Epidermal melanocyte (primary cell): ENCODE results near the gene ALDOA.

Experiments
- DNase-seq: peaks from one replicate; pipeline ENCODE4 v3.0.0; 2011; ENCODE audit warnings: low spot score; ENCODE audit not compliant: insufficient read length

The ALDOA gene

DNA sequence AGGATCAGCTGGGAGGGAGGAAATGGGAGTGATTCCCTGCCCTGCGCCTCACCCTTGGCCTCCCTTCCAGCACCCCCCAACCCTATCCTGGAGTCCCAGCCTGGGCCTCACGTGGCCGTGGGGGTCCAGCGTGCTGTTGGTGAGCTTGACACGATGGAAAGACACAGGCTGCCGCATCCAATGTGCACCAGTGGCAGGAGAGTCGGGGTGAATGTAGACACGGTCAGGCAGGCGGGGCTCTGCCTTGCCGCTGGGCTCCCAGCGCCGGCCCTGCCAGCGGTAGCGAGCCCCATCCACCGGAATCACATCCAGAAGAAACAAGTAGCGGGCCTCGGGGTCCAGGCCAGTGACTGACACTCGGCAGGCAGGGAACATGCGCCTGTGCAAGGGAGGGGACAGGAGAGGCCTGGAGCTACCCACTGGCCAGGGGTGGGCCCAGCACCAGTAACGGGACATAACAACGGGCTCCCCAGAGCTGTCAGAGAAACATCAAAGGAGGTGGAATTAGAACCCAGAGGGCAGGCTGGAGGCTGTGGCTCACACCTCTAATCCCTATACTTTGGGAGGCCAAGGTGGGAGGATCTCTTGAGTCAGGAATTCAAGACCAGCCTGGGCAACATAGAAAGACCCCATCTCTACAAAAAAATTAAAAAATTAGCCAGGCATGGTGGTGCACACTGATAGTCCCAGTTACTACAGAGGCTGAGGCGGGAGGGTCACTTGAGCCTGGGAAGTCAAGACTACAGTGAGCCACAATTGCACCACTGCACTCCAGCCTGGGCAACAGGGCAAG, 23.5 kb downstream of the ALDOA start:
- DNase-seq: no peak

DNA sequence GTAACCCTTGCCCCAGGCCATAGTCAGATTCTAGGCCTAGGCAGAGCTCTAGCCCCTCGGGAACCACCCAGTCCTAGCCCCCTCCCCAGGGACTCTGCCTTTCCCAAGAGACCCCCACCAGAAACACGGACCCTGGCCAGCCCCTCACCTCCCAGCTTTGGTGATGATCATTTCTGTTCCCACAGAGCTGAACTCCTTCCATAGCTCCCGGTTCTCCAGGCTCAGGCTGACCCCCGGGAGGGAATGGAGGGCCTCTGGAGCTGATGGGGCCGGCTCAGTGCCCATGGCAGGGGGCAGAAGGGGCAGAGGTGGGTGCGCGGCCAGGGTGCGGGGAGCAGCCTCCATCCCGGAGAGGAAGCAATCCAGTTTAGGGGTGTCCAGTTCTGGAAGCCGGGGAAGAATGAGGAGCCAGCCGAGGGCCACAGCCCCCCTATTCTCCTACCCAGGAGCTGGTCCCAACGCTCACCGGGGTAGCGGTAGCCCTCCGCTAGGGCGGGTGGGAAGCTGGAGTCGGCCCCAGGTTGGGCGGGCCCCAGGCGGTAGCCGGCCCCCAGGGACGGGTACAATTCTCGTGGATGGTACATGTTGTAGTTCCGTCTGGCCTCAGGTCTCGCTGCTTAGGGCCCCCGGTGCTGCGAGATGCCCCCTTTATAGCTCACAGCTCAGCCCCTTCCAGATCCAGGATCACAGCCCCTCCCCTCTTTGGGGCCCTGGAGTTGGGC, 25.2 kb downstream of the ALDOA start:
- DNase-seq: no peak

DNA sequence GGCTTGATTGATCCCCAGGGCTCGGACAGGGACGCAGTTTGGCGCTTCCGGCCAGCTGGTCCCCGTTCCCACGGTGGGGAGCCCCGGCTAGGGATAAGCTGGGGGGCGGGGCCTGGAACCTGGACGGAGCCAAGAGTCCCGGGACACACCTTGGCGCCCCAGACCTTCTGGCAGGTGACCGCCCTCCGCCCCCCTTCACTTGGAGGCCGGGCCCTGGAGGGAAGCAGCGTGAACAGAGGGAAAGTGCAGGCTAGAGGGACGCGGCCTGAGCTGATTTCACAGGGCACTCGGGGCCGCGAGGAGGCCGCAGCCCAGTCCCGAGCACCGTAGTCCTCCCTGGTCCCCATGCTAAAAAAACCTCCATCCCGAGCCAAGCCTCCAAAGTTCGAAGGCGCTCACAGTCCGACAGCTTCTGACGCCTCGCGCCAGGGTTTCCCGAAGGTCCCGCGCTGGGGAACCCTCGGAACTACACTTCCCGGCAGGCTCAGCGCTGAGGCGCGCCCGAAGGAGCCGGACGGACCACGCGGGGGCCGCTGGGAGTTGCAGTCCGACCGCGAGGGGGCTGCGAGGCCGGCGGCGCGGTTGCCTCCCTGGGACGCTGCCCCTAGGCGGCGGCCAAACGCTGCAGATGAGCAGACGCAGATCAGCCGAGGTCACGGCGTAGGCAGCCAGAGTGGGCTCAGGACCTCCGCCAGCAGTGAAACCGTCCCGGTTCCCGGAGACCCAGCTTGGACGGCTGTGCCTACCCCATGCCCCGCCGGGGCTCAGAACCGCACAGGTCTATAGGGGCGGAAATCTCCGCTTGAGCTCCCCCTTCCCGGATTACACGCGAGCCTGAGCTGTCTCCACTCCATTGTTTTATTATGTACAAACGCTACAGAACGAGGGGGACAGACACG, 26.2 kb downstream of the ALDOA start, which contains the start of gene TBX6:
Gene TBX6 (minus strand): TSS at position 451 of the 899 bp plus-strand sequence. CDS start 731 bp downstream, outside the sequence.
- DNase-seq: peak; percentile 94

DNA sequence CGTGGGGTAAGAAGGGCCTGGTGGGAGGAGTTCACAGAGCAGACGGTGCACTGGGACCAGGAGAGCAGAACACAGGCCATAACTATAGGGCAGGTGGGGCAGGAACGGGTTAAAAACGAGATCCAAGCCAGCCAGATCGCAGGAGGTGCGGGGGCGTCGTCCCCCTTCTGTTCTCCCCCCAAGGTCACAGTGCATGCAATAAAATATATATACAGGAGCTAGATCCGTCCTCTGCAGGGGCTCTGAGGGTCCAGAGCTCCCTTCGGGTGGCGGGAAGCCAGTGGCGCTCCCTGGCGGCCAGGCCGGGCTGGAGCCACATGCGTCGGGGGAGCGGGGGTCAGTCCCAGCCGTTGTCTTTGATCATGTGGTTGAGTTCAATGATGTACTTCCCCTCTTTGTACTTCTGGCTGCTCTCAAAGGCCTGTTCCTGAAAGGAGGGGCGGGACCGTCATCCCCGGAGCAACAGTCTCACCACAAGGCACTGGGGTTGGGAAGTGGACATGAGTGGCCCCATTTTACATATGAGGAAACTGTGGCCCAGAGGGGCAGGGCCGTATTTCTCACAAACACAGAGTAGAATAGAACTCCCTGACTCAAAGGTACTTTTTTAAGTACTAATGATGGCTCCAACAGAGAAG, 26.9 kb downstream of the ALDOA start:
- DNase-seq: peak; percentile 92

DNA sequence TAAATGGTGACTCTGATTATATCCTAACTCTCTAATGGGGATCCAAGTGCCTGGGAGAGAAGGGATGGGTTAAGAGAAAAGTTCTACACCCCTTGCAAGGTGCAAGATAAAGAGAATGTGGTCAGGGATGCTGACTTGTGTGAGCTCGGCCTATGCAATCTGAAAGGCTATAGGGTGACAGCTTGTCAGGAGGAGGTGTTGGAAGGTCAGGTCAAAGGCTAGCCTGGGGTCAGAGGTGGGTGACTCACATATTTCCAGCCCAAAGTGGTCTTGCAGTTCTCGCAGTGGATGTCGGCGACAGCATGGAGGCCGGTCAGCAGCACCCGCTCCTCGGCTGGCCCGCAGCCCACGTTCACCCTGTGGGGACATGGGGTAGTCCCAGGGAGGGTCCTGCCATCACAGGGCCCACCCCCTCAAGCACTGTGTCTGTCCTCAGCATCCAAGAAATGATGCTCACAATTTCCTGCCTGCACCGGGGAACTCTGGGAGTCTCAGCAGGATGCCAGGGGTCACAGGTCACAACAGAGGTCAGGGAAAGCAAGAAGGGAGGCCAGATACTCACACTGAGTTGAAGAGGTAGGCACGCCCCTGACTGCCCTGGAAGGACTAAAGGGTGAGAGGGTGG, 29.1 kb downstream of the ALDOA start:
- DNase-seq: no peak

DNA sequence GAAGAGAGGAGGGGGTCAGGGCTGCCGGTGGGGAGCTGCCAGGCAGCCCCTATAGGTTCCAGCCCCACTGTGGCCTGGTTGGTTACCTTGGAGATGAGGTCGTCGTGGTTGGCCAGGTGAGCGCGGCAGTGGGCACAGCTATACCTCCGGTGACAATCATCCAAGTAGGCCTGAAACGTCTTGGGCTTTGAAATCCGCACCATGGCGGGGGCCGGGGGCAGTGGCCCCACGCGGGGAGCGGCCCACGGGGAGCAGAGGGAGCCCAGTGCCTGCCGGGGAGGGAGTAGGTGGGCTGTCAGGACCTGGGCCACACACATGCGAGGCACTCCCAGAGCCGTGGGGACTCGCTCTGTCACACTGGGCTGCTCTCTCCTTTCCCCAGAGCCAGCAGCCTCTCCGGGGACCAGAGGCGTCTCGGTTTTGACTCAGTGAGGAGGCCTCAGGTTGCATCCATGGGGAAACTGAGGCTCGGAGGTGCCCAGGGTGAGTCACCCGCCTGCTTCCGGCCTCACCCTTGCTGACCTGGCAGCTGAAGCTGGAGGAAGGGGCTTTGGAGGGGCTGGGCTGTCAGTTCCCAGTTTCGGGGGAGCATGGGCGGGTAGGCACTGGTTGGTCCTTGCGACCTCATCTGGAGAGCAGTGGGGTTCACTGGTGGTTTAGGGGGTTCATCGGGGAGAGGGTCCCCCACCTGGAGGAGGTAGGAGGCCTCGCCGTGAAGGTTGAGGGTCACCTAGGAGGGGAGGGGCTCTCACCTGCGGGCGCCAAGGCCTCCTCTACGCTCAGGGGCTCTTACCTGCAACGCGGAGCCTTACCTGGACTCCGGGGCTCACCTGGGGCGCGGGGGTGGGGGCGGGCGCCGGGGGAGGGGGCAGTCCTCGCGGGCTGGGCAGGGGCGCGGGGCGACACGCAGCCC, 29.9 kb downstream of the ALDOA start:
- DNase-seq: no peak

DNA sequence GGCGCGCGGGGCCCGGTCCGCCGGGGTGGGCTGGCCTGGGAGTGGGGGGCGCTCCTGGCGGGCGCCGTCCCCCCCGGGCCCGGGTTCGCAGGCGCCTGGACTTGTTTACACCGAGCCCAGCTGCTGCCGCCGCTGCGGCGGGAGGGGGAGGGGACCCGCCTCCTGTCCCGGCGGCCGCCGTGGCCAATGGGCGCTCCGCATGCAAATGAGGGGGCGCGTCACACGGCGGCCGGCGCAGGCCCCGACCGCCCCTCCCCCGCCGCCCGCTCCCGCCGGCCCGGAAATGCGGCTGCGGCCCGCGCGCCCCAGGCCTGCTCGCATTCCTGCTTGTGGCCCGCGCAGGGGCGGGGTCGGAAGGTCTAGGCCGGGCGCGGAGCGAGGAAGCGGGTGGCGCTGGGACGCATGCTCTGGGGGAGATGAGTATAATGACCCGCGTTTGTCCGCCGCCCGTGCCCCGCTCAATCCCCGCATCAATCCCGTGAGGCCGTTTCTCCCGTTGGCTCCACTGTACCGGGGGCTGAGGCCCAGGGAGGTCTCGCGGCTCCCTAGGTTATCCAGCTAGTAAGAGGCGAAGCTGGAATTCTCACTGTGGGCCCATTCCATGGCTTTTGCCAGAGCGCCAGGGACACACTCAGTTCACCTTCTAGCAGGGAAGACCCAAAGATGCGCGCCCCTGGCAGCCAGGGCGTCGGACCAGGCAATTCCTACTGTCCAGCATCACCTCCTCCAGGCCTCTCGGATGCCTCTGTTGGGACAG, 30.7 kb downstream of the ALDOA start, which contains the start of gene YPEL3:
Gene YPEL3 (minus strand): TSS at position 109 of the 757 bp plus-strand sequence. CDS start 731 bp downstream, outside the sequence.
- peak; percentile 96 for DNase-seq

DNA sequence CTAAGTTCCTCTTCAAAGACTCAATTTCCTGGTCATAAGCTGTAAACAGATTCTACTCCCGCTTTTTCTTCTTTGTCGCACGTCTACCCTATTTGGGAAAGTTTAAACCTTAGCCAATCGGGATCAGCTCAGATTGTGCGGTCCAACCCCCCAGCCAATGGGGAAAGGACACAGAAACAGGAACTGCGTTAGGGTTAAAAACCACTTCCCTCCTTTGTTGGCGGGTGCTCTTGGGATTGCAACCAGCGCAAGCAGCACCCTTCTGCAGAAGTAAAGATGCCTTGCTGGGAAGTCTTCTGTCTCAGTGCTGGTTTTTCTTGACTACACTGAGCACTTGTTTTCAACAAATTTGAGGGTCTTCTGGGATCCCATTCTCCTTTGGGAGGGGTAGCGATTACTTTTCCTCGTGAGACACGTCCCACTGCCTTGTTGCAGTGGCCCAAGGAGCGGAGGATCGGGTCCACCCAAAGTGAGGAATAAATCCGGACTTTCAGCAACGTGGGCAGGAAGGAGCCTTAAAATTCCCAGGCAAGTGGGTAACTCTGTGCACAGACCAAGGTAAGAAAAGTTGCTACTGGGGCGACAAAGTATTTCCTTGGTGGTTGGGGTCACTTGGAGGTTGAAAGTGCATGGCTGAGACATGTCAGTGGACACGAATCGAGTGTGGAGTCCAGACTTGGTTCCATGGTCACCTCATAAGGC, 31.5 kb downstream of the ALDOA start:
- no peak for DNase-seq

DNA sequence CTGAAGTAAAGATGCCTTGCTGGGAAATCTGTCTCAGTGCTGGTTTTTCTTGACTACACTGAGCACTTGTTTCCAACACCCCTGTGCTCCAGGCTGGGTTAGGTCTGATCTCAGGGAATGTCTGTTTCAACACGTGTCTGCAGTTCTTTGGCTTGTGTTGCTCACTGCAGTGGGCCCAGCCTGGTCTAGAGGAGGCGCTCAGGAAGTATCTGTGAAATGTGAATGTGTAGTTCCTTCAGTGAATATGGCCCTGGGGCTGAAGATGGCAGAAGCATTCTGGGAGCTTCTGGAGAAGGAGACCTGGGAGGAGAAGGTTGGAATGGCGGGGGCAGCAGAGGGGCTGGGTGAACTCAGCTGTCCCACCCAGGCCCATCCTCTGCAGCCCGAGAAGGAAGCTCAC, 38.5 kb downstream of the ALDOA start:
- no peak for DNase-seq

DNA sequence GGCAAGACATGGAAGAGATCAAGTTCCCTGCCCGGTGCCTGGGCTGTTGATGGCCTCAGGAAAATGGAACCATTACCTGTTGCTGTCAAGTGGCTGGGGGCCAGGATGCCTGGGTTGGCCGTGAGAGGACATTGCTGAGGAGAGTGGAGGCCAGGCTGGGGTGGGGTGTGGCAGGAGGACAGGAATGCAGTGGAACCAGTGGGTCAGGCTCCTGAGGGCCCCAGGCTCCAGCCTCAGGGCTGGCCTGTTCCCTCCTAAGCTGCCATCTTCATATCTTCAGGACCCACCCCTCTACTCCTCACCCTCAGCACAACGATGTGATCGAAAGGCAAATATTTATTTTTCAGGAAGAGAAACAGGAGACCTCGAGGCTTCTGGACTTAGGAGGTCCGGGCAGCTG, 38.9 kb downstream of the ALDOA start:
- DNase-seq: no peak

DNA sequence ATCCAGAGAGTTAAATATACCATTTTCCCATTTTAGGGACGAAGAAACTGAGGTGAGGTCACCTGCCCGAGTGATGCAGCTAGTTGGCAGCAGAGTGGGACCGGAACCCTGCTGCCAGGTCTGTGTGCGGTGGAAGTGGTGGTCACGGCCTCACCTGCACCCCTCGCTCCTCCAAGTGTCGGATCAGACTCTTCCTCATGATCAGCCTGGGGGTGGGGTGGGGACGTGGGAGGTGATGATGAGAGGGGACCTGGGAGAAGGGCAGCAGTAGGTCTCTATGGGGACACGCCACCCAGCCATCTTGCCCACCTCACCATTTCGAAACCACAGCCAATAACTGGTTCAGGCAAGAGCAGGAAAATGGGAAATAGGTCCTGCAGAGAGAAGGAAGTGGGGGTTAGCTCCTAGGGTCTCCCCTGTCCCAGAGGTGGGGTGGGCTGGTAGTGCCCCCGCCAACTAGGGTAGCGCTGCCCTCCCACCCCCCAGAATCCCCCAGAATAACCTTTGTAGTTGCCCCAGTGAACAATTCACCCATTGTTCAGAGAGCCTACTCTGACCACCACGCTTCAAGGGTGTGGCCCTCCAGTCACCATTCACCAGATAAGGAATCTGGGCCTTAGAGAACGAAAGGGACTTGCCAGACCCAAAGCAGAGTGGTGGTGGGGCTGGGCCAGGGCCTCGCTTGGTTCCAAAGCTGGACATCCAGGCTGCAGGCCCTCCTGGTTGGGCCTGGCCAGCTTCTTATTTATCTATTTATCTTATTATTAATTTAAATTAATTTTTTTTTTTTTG, 42.7 kb downstream of the ALDOA start:
- DNase-seq: no peak

DNA sequence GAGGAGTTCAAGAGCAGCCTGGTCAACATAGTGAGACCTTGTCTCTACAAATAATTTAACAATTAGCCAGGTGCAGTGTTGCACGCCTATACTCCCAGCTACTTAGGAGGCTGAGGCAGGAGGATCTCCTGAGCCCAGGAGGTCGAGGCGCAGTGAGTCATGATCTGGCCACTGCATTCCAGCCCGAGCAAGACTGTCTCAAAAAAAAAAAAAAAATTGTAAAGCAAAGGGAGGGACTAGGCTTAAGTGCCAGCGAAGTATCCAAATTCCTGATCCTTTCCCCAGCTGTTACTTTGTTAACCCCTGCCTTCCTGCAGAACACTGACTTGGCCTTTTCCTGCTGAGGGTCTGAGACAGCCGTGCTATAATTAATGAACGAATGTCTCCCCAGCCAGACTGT, 45.1 kb downstream of the ALDOA start:
- DNase-seq: no peak

DNA sequence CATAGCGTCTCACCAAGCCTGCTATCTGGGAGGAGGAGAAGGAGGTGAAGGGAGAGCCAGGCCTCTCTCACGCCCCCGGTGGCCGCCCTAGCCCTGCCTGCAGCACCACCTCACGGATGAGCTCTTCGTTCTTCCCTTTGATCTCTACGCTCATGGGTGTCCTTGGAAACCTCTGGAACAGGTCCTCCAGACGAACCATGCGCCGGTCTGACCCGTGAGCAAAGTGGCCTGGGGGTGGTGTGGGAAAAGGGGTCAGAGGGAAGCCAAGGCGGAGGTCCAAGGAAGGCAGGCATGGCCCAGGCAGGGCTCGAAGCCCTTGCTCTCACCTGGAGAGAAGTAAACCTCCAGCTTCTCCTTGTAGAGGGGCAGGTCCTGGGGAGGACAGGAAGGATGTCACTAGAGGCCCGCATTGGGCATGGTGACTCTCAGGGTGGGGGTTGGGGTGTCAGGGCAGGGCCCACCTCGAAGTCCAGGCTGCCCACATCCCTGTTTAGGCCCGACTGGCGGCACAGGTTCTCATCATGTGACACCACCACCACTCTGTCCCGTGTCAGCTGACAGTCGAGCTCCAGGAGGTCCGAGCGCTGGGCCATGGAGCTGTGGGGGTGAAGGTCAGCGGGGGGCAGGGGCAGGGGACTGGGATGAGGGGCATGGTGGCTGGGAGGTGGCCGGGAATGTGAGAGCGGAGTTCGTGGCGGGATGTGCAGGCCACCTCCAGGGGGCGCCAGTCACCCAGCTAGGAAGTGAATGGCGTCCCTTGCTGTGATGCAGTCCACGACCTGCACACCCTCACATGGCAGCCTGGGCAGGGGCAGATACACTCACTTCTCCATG, 46.9 kb downstream of the ALDOA start:
- no peak for DNase-seq

DNA sequence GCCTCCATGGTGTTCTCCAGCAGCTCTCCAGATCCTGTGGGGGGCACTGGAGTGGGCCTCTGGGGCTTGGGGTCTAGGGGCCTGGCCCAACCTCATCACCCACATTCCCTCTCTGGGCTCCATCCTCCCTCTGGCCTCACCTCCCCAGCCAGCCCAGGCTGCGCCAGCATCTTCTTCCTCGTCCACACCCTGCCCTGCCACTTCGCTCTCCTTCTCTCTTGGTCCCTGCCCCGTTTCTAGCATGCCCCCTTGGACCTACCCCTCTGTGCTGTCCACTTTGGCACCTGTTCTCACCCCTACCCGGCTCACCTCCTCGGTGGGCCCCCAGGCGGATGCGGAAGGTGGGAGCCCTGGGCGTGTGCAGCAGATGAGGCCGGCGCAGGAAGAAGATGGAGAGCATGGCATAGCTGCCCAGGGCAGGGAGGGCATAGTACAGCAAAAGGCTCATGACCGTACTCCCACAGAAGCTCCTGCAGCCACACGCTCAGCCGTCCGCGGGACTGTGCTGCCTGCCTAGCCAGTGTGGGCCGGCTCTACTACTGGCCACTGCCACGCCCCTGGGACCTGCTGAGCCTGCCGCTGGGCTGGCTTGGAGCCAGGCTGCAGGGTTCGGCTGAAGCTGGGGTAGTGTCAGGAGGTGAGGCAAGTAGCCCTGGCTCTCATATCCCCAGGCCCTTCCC, 47.6 kb downstream of the ALDOA start, which contains the start of gene GDPD3:
Gene GDPD3 (minus strand): TSS at position 507 of the 680 bp plus-strand sequence. CDS start 59 bp downstream, at position 448.
- DNase-seq: no peak

DNA sequence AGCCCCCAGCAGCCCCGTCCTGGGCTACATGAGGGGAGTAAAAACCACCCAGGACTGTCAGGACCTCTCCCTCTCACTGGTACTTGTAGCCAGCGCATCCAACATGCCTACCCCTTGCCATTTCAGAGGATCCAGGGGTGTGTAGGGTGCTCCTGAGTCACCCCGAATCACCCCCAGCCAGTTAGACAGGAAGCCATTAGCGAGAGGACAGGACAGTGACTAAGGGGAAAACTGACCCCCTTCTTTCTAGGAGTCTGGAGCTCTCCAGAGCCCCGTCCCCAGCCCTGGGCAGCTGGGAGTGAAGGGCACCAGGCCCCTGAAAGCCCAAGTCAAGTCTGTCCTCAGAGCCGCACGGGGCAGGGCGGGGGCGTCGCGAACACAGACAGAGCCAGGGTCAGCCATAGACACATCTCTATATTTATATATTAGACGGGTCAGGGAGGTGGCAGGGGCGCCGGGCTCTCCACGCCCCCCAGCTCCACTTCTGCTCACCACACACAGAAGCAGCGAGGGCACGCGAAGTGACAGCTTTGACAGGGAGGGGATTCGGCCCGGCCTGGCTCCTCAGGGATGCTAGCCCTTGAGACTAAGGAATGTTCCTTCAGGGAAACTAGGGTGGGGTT, 48.3 kb downstream of the ALDOA start:
- no peak for DNase-seq
